Large intestine (tissue), 1 donor: ENCODE data around the gene F2RL1. TPM values are rescaled to one million over a fixed set of nuclear protein-coding genes. Genes with fewer than 3 reads are reported as not detected.

Experiments used
- polyA plus RNA-seq: library from polyadenylated mRNA; unstranded; fragments of 120-200 nt; gene quantifications from one replicate; pipeline ENCODE4 v1.2.1, GENCODE V29; 2013

The F2RL1 gene
- polyA plus RNA-seq, 1 donor: 76.0 TPM

Other genes starting within 250 kb of the F2RL1 start
- gene F2RL2, start 195.6 kb upstream of the F2RL1 start, polyA plus RNA-seq: 5.4 TPM
- 52.5 TPM for gene F2R, start 102.9 kb upstream of the F2RL1 start, polyA plus RNA-seq
- 0.51 TPM for gene S100Z, start 31.0 kb downstream of the F2RL1 start, polyA plus RNA-seq
- 0.76 TPM for gene CRHBP, start 134.0 kb downstream of the F2RL1 start, polyA plus RNA-seq
- 26.8 TPM for gene AGGF1, start 211.4 kb downstream of the F2RL1 start, polyA plus RNA-seq